Endothelial cell of umbilical vein (primary cell): Measurements from ENCODE around the gene BOD1L1.

Experiments
- CTCF ChIP-seq, 2 donors: IDR thresholded peaks; 1 replicate in 1 of 2; 2 replicates in 1 of 2; pipeline ENCODE4 v1.5.1; 2011; ENCODE audit warnings: low read length in 2 of 2, mild to moderate bottlenecking in 2 of 2, moderate library complexity in 2 of 2, control low read depth in 1 of 2, inconsistent platforms in 1 of 2, low read depth in 1 of 2; ENCODE audit not compliant: insufficient read depth in 1 of 2; ENCODE audit errors: extremely low read depth in 1 of 2
- EZH2 ChIP-seq: IDR thresholded peaks from 2 replicates; pipeline ENCODE4 v1.6.1; 2012; ENCODE audit warnings: borderline replicate concordance, low read depth, mild to moderate bottlenecking, moderate library complexity, low read length, inconsistent platforms; ENCODE audit not compliant: severe bottlenecking
- MAX ChIP-seq: IDR thresholded peaks from 2 replicates; pipeline ENCODE4 v1.6.1; 2011; ENCODE audit not compliant: insufficient read depth, insufficient read length

- no peak for TF ChIP-seq MAX
- TF ChIP-seq CTCF (IDR thresholded peaks at IDR 0.05; ENCODE audit: extremely low read depth in 1 of 2, insufficient read depth in 1 of 2, low read depth in 1 of 2, low read length in 2 of 2): no peak
- TF ChIP-seq EZH2: no peak
These were observed 38.6 kb downstream of the BOD1L1 start for GRCh38 chr4:13588954-13589353.
